H1 (cell line): ENCODE data around the gene LRRC4C. TPM values are rescaled to one million over a fixed set of nuclear protein-coding genes. Genes with fewer than 3 reads are reported as not detected.

Experiments used
- CTCF ChIA-PET: fragments of 300-600 bp; sonication (Branson Sonifier 250); formaldehyde crosslinking; loops from one replicate; lab custom pipeline; 2021; ENCODE audit not compliant: partially characterized antibody; lab: Charles Lee
- POLR2A ChIA-PET: fragments of 300-600 bp; sonication (Branson Sonifier 250); formaldehyde crosslinking; loops from one replicate; lab custom pipeline; 2021; ENCODE audit warnings: inconsistent platforms; ENCODE audit not compliant: partially characterized antibody; lab: Charles Lee
- DNase-seq, 2 experiments: peaks; one replicate each; pipeline versions ENCODE4 v3.0.0 to v3.0.0-alpha.2; 2010 to 2022; ENCODE audit warnings: low spot score in 2 of 2, low read depth in 1 of 2, mixed read lengths in 1 of 2
- FAIRE-seq: peaks from 2 replicates; lab custom pipeline; 2011; peaks lifted over from hg19 to GRCh38; lab: Jason Lieb, UNC
- H2AFZ ChIP-seq: 2 replicates; pipeline ENCODE4 v1.8.1; 2012; ENCODE audit warnings: low read length, inconsistent platforms
- H2AK5ac ChIP-seq: 2 replicates; pipeline ENCODE4 v1.6.1; 2013; ENCODE audit warnings: low read depth, low read length
- H2BK120ac ChIP-seq: replicated peaks from 2 replicates; pipeline ENCODE3; 2013; ENCODE audit warnings: low read depth, low read length, inconsistent platforms
- H2BK12ac ChIP-seq: 2 replicates; pipeline ENCODE4 v1.6.1; 2013; ENCODE audit warnings: low read depth, low read length
- H2BK15ac ChIP-seq: 2 replicates; pipeline ENCODE4 v1.6.1; 2013; ENCODE audit warnings: low read length
- H2BK20ac ChIP-seq: 2 replicates; pipeline ENCODE4 v1.6.1; 2013; ENCODE audit warnings: low read length
- H2BK5ac ChIP-seq: 2 replicates; pipeline ENCODE4 v1.6.1; 2013; ENCODE audit warnings: low read depth, low read length
- H3K14ac ChIP-seq: 2 replicates; pipeline ENCODE4 v1.6.1; 2013; ENCODE audit warnings: inconsistent platforms; ENCODE audit not compliant: insufficient read length
- H3K18ac ChIP-seq: 2 replicates; pipeline ENCODE4 v1.6.1; 2013; ENCODE audit warnings: low read length; ENCODE audit errors: extremely low read depth
- H3K23ac ChIP-seq: 2 replicates; pipeline ENCODE4 v1.6.1; 2013; ENCODE audit warnings: inconsistent platforms; ENCODE audit not compliant: insufficient read length
- H3K23me2 ChIP-seq: 2 replicates; pipeline ENCODE4 v1.6.1; 2013; ENCODE audit warnings: low read depth, low read length
- H3K27ac ChIP-seq: 2 replicates; pipeline ENCODE4 v1.6.1; 2011; ENCODE audit warnings: low read depth, low read length, inconsistent platforms
- H3K27me3 ChIP-seq, 4 experiments: replicated peaks in 1 of 4; 1 replicate in 1 of 4; 2 replicates in 3 of 4; pipeline versions ENCODE4 v1.6.1 to v1.8.1; 2011 to 2013; ENCODE audit warnings: low read length in 3 of 4, mild to moderate bottlenecking in 3 of 4, inconsistent platforms in 2 of 4, mixed read lengths in 2 of 4, moderate library complexity in 1 of 4; ENCODE audit not compliant: control insufficient read depth in 3 of 4, insufficient read depth in 3 of 4; ENCODE audit errors: extremely low read depth in 1 of 4
- H3K36me3 ChIP-seq, 4 experiments: 2 replicates each; pipeline versions ENCODE4 v1.6.1 to v1.8.1; 2011 to 2013; ENCODE audit warnings: mild to moderate bottlenecking in 4 of 4, low read length in 3 of 4, moderate library complexity in 2 of 4, control low read depth in 1 of 4, inconsistent platforms in 1 of 4; ENCODE audit not compliant: insufficient read depth in 4 of 4, control insufficient read depth in 2 of 4
- H3K4ac ChIP-seq: replicated peaks from 2 replicates; pipeline ENCODE3; 2013; ENCODE audit warnings: low read length, low read depth, mixed read lengths, inconsistent platforms; ENCODE audit not compliant: insufficient read length
- H3K4me1 ChIP-seq, 4 experiments: replicated peaks in 1 of 4; 1 replicate in 1 of 4; 2 replicates in 3 of 4; pipeline versions ENCODE4 v1.6.1 to v1.8.1; 2011 to 2013; ENCODE audit warnings: low read length in 3 of 4, inconsistent platforms in 2 of 4, mixed read lengths in 1 of 4; ENCODE audit not compliant: insufficient read depth in 4 of 4, control insufficient read depth in 3 of 4
- H3K4me2 ChIP-seq, 2 experiments: 2 replicates each; pipeline versions ENCODE4 v1.6.1 to v1.8.1; 2011 to 2013; ENCODE audit warnings: low read depth in 2 of 2, low read length in 2 of 2, control low read depth in 1 of 2, inconsistent platforms in 1 of 2, mild to moderate bottlenecking in 1 of 2; ENCODE audit not compliant: insufficient read depth in 1 of 2
- H3K4me3 ChIP-seq, 4 experiments: fragments of 200-600, 300-600 bp in 1 of 4; sonication (generic), shearing (Covaris generic), sonication (Bioruptor Twin) in 1 of 4; 2 replicates each; pipeline versions ENCODE4 v1.5.1 to v1.8.1; 2011 to 2016; ENCODE audit warnings: low read length in 4 of 4, low read depth in 3 of 4, control low read depth in 2 of 4, inconsistent platforms in 2 of 4, mild to moderate bottlenecking in 2 of 4, mixed read lengths in 1 of 4, moderate library complexity in 1 of 4; ENCODE audit not compliant: insufficient read depth in 2 of 4; ENCODE audit errors: extremely low read depth in 1 of 4
- H3K56ac ChIP-seq: replicated peaks from 2 replicates; pipeline ENCODE3; 2013; ENCODE audit warnings: low read depth, mild to moderate bottlenecking, mixed read lengths, low read length, inconsistent platforms; ENCODE audit not compliant: insufficient read length
- H3K79me1 ChIP-seq: 2 replicates; pipeline ENCODE4 v1.6.1; 2013; ENCODE audit warnings: low read depth, low read length, control low read depth
- H3K79me2 ChIP-seq, 2 experiments: 2 replicates each; pipeline versions ENCODE4 v1.6.1 to v1.8.1; 2012 to 2013; ENCODE audit warnings: low read length in 2 of 2, mild to moderate bottlenecking in 2 of 2, inconsistent platforms in 1 of 2; ENCODE audit not compliant: insufficient read depth in 2 of 2, control insufficient read depth in 1 of 2
- H3K9ac ChIP-seq, 4 experiments: replicated peaks in 1 of 4; 1 replicate in 1 of 4; 2 replicates in 3 of 4; pipeline versions ENCODE4 v1.6.1 to v1.8.1; 2011 to 2013; ENCODE audit warnings: low read depth in 3 of 4, low read length in 3 of 4, control low read depth in 2 of 4, mild to moderate bottlenecking in 2 of 4, moderate library complexity in 2 of 4, inconsistent platforms in 1 of 4; ENCODE audit errors: extremely low read depth in 1 of 4
- H3K9me3 ChIP-seq, 2 experiments: 2 replicates each; pipeline versions ENCODE4 v1.6.1 to v1.8.1; 2012 to 2013; ENCODE audit warnings: mild to moderate bottlenecking in 2 of 2, moderate library complexity in 2 of 2, control low read depth in 1 of 2, inconsistent platforms in 1 of 2, low read depth in 1 of 2, low read length in 1 of 2, mixed read lengths in 1 of 2; ENCODE audit not compliant: insufficient read depth in 2 of 2
- H4K20me1 ChIP-seq, 2 experiments: replicated peaks in 1 of 2; 2 replicates each; pipeline versions ENCODE3 to v1.8.1; 2011 to 2013; ENCODE audit warnings: inconsistent platforms in 2 of 2, low read length in 2 of 2, mild to moderate bottlenecking in 1 of 2; ENCODE audit not compliant: insufficient read depth in 2 of 2, control insufficient read depth in 1 of 2
- H4K5ac ChIP-seq: 2 replicates; pipeline ENCODE4 v1.6.1; 2013; ENCODE audit warnings: low read length, low read depth, mixed read lengths, inconsistent platforms; ENCODE audit not compliant: insufficient read length
- H4K8ac ChIP-seq: 2 replicates; pipeline ENCODE4 v1.8.0; 2013; ENCODE audit warnings: mild to moderate bottlenecking, moderate library complexity, low read length, inconsistent platforms; ENCODE audit not compliant: insufficient read depth; ENCODE audit errors: extremely low read depth
- H4K91ac ChIP-seq: replicated peaks from 2 replicates; pipeline ENCODE3; 2013; ENCODE audit warnings: low read length, mixed read lengths, inconsistent platforms; ENCODE audit not compliant: insufficient read length
- BCL11A ChIP-seq, 2 experiments: IDR thresholded peaks; one replicate each; pipeline ENCODE4 v1.6.1; 2011; ENCODE audit warnings: low read depth in 2 of 2, low read length in 2 of 2, mild to moderate bottlenecking in 2 of 2
- CBX5 ChIP-seq: fragments of 300-800, 300-1000 bp; sonication (generic); IDR thresholded peaks from 2 replicates; pipeline ENCODE4 v1.7.1; 2016; ENCODE audit warnings: antibody characterized with exemption, low read length, low read depth
- CREB1 ChIP-seq: IDR thresholded peaks from 2 replicates; pipeline ENCODE4 v1.6.1; 2012; ENCODE audit warnings: inconsistent platforms
- HDAC6 ChIP-seq: IDR thresholded peaks from one replicate; pipeline ENCODE4 v1.7.1; 2012; ENCODE audit warnings: low read depth, mild to moderate bottlenecking, inconsistent platforms, low read length, moderate library complexity
- JUN ChIP-seq: IDR thresholded peaks from 2 replicates; pipeline ENCODE4 v1.6.1; 2011; ENCODE audit warnings: low read depth, mild to moderate bottlenecking, improper control_type of control experiment, low read length
- PHF8 ChIP-seq: fragments of 200-600 bp; sonication (generic); conservative IDR thresholded peaks from 2 replicates; pipeline ENCODE4 v1.7.1; 2012; ENCODE audit warnings: low read depth, mild to moderate bottlenecking, inconsistent platforms, low read length, moderate library complexity
- RNF2 ChIP-seq: fragments of 200-900, 300-1000 bp; sonication (generic); IDR thresholded peaks from 2 replicates; pipeline ENCODE4 v1.7.1; 2016; ENCODE audit warnings: borderline replicate concordance, low read depth, mild to moderate bottlenecking, antibody characterized with exemption, low read length; ENCODE audit not compliant: poor library complexity, severe bottlenecking; ENCODE audit errors: missing control alignments
- SRF ChIP-seq: IDR thresholded peaks from 2 replicates; pipeline ENCODE4 v1.6.1; 2011; ENCODE audit warnings: mild to moderate bottlenecking, low read depth, low read length, moderate library complexity
- TAF1 ChIP-seq: IDR thresholded peaks from 2 replicates; pipeline ENCODE4 v1.6.1; 2011; ENCODE audit warnings: mild to moderate bottlenecking, low read depth, low read length
- WGBS, 2 experiments: shearing (Covaris generic) in 1 of 2; methylation state at CpG; one replicate each; pipeline versions ENCODE4 v1.1.6 to v1.1.7; 2013 to 2015; ENCODE audit warnings: low lambda C conversion rate in 2 of 2, mixed read lengths in 2 of 2, inconsistent platforms in 1 of 2, low coverage in 1 of 2, missing lambda C conversion rate in 1 of 2; ENCODE audit not compliant: insufficient replicate concordance in 2 of 2, insufficient coverage in 1 of 2, insufficient read length in 1 of 2; ENCODE audit errors: extremely low coverage in 1 of 2, missing lambda C conversion rate in 1 of 2; 5-methylcytosine and 5-hydroxymethylcytosine counted together
- polyA plus RNA-seq, 7 experiments: library from polyadenylated mRNA; depleted of rRNA in 3 of 7; stranded (reverse) in 5 of 7; unstranded in 2 of 7; fragments of >200 nt in 5 of 7; fragments of 200-250 nt in 2 of 7; gene quantifications; 1 replicate in 5 of 7; 2 replicates in 1 of 7; 4 replicates in 1 of 7; pipeline versions ENCODE4 v1.2.1 to v1.2.3, GENCODE V29; 2011 to 2013; ENCODE audit warnings: missing spikeins in 2 of 7, mixed read lengths in 2 of 7
- total RNA-seq: library from RNA; stranded (reverse); fragmentation: NEBNext Ultra II Directional; extraction: Animal tissue kit (Norgen Biotek cat#: 25700); gene quantifications from 2 replicates; pipeline ENCODE4 v1.2.1, GENCODE V29; 2021
- TF ChIP-seq, protein P1 (sequence below): IDR thresholded peaks from 2 replicates; pipeline ENCODE4 v1.6.1; 2012; ENCODE audit warnings: low read length, inconsistent platforms

The LRRC4C gene
- total and polyA plus RNA-seq, 2 of the 8 experiments (the other 6 are each of a cell fraction or from before 2014, with no cell fraction given) = 0.23 to 2.2 TPM

DNA sequence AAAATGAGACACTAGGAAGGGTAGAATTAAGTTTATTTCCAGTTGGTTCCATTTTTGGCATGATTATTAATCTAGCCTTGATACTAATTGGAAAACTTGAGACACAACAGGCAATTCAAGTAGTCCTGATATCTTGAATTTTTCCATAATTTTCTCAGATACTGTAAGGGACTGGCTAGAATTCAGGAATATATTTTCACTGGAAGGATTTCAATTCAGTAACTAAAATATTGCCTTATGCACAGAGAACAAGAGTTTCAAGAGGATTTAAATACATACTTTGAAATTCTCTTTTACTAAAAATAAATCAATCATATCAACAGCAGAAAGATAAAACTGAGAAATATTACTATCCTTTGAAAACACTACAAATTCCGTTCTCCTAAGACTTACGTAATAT lies 632.9 kb downstream of the LRRC4C start:
- no peaks in the 10 kb centered on the region for H3K4me1 ChIP-seq
- H3K18ac ChIP-seq = no peak overlapping the region
- ChIA-PET POLR2A (no interaction called here), CTCF (no interaction called here)
- no peak overlapping the region for H3K56ac ChIP-seq
- FAIRE-seq (no peak), DNase-seq (no peak)
- no peak overlapping the region for H2BK15ac ChIP-seq
- H3K36me3 ChIP-seq = no peaks in the 10 kb centered on the region
- no peak overlapping the region for H2BK12ac ChIP-seq
- H2BK20ac ChIP-seq = no peak overlapping the region
- no peak overlapping the region for H3K4me3 ChIP-seq
- H4K8ac ChIP-seq = no peak overlapping the region
- H3K79me2 ChIP-seq = no peaks in the 10 kb centered on the region
- no peaks in the 10 kb centered on the region for H3K9me3 ChIP-seq
- H2BK120ac ChIP-seq = no peak overlapping the region
- H3K23ac ChIP-seq = no peak overlapping the region
- no peaks in the 10 kb centered on the region for H3K23me2 ChIP-seq
- no peak overlapping the region for H3K4me2 ChIP-seq
- WGBS, 2 experiments = 98% methylated on average over 2 of the region's 2 CpGs; no CpG with 5 or more reads in 1 of the 2 experiments
- no peaks in the 10 kb centered on the region for H4K20me1 ChIP-seq
- H2AFZ ChIP-seq = no peak overlapping the region
- no peak overlapping the region for H2BK5ac ChIP-seq
- no peak overlapping the region for H3K14ac ChIP-seq
- no peak overlapping the region for H3K27ac ChIP-seq
- H2AK5ac ChIP-seq = no peak overlapping the region
- no peak overlapping the region for H3K4ac ChIP-seq
- H3K27me3 ChIP-seq = no peaks in the 10 kb centered on the region
- H4K5ac ChIP-seq = no peak overlapping the region
- H3K79me1 ChIP-seq = no peaks in the 10 kb centered on the region
- no peak overlapping the region for H4K91ac ChIP-seq
- no peak overlapping the region for H3K9ac ChIP-seq
- TF ChIP-seq PHF8 (no peak), HDAC6 (no peak), JUN (no peak), CREB1 (no peak), SRF (no peak), BCL11A (IDR thresholded peaks at IDR 0.05; ENCODE audit: low read depth in 2 of 2, low read length in 2 of 2) (no peak), CBX5 (no peak), TAF1 (no peak), RNF2 (no peak)
- TF ChIP-seq, protein P1, sequence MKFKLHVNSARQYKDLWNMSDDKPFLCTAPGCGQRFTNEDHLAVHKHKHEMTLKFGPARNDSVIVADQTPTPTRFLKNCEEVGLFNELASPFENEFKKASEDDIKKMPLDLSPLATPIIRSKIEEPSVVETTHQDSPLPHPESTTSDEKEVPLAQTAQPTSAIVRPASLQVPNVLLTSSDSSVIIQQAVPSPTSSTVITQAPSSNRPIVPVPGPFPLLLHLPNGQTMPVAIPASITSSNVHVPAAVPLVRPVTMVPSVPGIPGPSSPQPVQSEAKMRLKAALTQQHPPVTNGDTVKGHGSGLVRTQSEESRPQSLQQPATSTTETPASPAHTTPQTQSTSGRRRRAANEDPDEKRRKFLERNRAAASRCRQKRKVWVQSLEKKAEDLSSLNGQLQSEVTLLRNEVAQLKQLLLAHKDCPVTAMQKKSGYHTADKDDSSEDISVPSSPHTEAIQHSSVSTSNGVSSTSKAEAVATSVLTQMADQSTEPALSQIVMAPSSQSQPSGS = no peak
